ENCODE measurements around the gene KDM4B.

The KDM4B gene

DNA sequence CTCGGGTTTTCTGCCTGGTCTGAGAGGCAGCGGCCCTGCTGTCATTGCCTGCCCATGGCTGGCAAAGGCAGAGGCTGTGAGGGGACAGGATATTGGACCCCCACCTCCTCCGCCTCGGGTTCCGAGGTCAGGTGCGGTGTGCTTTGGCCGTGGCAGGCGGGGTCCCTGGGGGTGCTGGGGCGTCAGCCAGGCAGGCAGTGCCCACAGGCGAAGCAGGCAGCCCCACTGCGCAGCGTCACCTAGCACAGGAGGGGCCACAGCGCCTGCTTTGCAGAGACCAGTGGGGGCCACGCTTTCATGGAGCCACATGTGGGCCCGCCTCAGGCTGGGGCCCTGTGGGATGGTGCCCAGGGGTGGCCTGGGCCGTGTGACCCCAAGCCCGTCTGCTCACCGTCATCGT is 96.0 kb downstream of the KDM4B start:
- DNase-seq (ENCODE audit: insufficient read length, low spot score) (no peak), FAIRE-seq (no peak)

- FAIRE-seq (no peak), DNase-seq (ENCODE audit: insufficient read length, low spot score) (no peak)
Measured at GRCh38 chr19:5065663-5066093, 96.8 kb downstream of the KDM4B start.

DNA sequence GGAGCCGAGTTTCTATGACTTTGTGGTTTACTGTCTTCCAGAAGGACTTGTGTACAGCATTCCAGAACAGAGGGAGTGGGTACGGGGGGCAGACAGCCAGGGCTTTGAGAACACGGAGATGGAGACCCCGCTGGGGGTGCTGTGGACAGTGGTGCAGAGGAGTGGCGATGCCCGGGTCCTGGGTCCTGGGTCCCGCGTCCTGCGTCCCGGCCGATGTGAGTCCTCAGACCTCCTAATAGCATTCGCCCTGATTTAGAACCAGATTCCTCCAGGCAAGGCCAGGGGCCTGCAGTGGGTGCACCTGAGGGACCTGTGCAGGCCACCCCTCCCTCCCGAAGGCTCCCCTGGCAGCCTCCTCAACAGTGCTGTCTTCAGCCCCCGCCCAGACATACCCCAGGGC is 97.9 kb downstream of the KDM4B start:
- DNase-seq (ENCODE audit: insufficient read length, low spot score) (no peak), FAIRE-seq (no peak)

GRCh38 chr19:5067678-5068077 is 98.8 kb downstream of the KDM4B start:
- DNase-seq (ENCODE audit: insufficient read length, low spot score) (no peak), FAIRE-seq (no peak)

DNA sequence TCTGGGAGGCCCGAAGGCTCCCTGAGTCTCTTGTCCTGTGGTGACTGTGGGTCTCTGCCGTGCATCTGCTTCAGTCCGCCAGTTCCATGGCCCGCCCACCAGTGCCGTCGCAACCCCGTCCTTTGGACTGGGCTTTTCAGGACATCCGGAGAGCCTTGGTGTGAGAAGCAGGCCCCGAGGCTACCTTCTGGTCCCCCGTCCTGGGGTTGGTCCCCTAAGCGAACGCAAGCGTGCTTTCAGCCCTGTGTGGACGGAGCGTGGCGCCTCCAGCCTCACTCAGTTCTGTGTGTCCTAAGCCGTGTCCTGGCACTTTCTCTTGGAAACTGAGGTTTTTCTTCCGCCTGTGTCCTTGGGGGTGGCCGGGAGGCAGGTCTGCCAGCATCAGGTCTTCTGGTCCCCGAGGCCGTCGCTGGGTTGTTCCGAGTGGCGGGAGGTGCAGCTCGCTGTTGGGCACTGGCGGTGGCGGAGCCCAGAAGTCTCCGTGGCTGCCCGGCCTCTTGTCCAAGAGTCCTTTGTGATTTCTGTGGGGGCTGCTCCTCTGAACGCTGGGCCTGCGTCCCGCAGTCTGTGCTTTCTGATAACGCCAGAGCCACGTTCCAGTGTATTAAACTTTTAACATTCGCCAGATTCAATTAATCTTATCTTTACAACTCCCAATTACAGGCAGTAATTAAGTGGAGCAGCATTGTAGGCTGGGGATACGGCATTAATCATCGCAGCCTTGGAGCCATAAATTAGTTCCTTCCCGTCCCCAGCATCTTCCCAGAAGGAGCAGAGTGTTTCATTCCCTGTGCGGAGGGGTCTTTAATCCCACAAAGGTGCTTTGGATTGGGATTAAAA is 99.5 kb downstream of the KDM4B start:
- FAIRE-seq, result no peak
- DNase-seq (ENCODE audit: insufficient read length, low spot score), result no peak

GRCh38 chr19:5070331-5070730 is 101.4 kb downstream of the KDM4B start:
- DNase-seq (ENCODE audit: insufficient read length, low spot score) (no peak), FAIRE-seq (no peak)

DNA sequence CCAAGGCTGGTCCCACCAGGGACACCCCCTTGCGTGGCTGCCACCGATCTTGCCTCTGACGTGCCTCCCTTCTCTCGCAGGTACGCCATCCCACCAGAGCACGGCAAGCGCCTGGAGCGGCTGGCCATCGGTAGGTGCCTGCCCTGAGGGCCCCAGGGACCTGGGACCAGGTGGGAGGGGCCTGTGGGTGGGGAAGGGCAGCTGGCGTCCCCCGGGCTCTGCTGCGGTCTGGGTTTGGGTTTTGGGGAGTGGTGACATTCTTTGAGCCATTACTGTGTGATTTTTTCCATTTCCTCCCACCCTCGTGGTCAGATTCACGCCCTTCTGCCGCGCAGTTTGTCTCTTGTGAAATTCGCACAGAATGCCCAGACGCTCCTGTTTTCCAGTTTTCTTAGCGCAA is 102.0 kb downstream of the KDM4B start:
- no peak for FAIRE-seq

DNA sequence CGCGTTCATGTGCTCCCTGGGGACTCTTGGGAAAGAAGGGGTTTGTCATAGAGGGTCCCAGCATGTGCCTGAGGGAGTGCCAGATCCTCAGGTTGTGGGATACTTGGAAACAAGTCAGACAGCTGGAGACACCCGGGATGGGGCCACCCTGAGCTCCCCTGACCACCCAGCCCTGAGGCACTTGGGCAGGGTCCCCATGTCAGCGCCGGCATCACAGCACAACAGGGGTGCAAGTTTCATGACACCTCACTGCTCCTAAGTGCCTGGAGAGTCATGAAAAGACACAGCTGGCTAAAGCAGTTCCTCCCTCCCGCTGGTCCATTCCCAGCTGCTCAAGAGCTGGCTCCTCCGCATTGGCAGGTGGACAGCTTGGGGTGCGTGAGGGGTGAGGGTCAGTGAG is 102.7 kb downstream of the KDM4B start:
- FAIRE-seq (no peak), DNase-seq (ENCODE audit: insufficient read length, low spot score) (no peak)

More for the DNA sequence above, 102.0 kb downstream of the KDM4B start:
- DNase-seq (ENCODE audit: insufficient read length, low spot score), result no peak

- FAIRE-seq, result no peak
Measured at GRCh38 chr19:5072115-5072514, 103.2 kb downstream of the KDM4B start.

DNA sequence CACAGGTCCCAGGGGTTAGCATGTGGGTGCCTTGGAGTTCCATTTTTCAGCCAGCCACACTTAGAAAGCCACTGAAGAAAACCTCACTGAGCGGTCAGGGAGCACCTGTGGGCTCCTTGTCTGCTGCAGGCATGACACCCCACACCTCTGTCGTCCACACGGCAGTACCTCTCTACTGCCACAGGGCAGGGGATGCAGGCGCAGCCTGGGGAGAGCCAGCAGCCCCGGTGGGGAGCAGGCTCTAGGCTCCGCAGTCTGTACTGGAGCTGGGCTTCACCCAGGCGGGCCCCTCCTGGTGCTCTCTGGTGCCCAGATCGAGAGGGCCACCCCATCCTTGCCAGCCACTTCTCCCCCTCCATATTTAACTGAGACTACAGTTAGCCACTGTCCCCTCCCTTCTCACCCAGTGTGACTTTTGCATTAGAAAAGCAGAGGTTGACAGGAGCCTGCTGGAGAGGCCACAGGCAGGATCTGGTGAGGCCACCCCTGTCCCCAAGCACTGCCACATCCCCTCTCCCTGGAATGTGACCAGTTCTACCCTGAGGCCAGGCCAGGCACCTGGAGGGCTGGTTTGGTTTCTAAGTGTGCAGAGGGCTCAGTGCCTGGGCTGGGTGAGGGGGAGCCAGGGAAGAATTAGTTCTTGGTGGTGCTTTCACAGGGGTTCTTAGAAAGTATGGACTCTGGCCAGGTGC is 104.4 kb downstream of the KDM4B start:
- FAIRE-seq (no peak), DNase-seq (ENCODE audit: insufficient read length, low spot score) (no peak)

More at GRCh38 chr19:5072115-5072514, 103.2 kb downstream of the KDM4B start:
- no peak for DNase-seq (ENCODE audit: insufficient read length, low spot score)

DNA sequence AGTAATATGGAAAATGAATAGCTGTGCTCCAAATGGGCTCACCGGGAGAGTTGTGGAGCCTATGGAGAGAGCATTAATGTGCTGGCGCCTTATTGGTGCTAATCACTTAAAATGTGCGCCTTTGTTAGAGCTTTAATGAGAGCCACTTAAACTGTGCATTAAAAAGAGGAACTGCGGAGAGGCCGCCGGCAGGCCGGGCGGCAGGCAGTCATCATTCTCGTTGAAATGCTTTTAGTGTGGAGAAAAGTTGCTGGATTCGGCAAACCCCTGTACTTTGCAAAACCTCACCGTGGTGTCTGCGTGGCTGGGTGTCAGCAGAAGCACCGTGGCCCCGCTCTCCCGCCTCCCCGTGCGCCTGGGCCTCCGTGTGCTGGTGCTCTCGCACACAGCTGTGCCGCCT is 105.5 kb downstream of the KDM4B start:
- no peak for FAIRE-seq

GRCh38 chr19:5074830-5075394 is 106.0 kb downstream of the KDM4B start:
- DNase-seq (ENCODE audit: insufficient read length, low spot score) (no peak), FAIRE-seq (no peak)

More for the DNA sequence above, 105.5 kb downstream of the KDM4B start:
- no peak for DNase-seq (ENCODE audit: insufficient read length, low spot score)

- FAIRE-seq (no peak), DNase-seq (ENCODE audit: insufficient read length, low spot score) (no peak)
Measured at GRCh38 chr19:5075597-5075996, 106.7 kb downstream of the KDM4B start.

- FAIRE-seq, result no peak
Measured at GRCh38 chr19:5076440-5077208, 107.7 kb downstream of the KDM4B start.

DNA sequence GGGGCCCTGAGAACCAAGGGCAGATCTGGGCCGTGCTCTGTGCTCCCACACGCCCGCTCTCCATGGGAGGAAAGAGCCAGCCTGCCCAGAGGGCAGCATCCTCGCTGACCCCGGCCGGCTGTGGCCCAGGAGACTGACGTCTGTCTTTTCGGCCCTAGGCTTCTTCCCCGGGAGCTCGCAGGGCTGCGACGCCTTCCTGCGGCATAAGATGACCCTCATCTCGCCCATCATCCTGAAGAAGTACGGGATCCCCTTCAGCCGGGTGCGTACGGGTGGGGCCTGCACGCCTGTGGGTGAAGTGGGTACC is 108.2 kb downstream of the KDM4B start:
- no peak for FAIRE-seq
- DNase-seq (ENCODE audit: insufficient read length, low spot score), result no peak

More at GRCh38 chr19:5076440-5077208, 107.7 kb downstream of the KDM4B start:
- no peak for DNase-seq (ENCODE audit: insufficient read length, low spot score)

DNA sequence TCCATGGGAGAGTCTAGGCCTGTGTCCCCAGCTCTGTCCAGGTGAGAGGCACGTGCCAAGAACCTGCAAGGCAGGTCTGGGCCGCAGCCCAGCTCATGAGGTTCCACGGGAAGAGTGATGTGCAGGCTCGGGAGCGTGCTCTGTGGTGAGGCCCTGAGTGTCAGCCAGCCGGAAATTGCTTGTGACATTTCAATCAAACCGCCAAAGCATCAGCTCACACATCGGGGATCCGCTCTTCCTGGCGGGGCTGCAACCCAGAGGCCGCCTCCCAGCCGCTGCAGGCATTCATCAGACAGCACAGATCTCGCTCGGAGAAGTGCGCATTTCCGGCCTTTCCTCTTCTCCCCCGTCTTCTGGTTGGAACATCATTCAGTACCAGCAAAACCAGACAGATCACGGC is 109.3 kb downstream of the KDM4B start:
- FAIRE-seq (no peak), DNase-seq (ENCODE audit: insufficient read length, low spot score) (no peak)

- DNase-seq (ENCODE audit: insufficient read length, low spot score) (no peak), FAIRE-seq (no peak)
Measured at GRCh38 chr19:5078666-5079065, 109.8 kb downstream of the KDM4B start.

GRCh38 chr19:5079071-5079774 is 110.3 kb downstream of the KDM4B start:
- FAIRE-seq (no peak), DNase-seq (ENCODE audit: insufficient read length, low spot score) (no peak)

- FAIRE-seq, result no peak
- no peak for DNase-seq (ENCODE audit: insufficient read length, low spot score)
Measured at GRCh38 chr19:5080030-5080654, 111.2 kb downstream of the KDM4B start.

DNA sequence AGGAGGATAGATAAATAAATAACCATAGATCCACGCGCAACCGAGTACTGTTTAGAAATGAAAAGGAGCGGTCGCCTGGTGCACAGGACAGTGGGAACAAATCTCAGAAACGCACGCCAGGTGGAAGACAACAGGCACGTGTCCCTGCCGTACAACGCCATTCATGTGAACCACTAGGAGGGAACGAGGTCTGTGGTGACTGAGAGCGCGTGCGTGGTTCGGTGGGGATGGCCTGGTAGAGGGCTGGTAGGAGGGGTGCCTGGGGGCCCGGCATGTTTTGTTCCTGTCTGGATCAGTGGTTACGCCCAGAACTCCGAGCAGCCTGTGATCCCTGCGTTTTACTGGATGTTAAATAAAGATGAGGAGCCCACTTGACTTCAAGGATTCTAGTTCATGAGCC is 111.9 kb downstream of the KDM4B start:
- FAIRE-seq, result no peak
- no peak for DNase-seq (ENCODE audit: insufficient read length, low spot score)

All from HTR-8/SVneo (cell line).